ENCODE data around the gene CDH8. TPM values are rescaled to one million over a fixed set of nuclear protein-coding genes. Genes with fewer than 3 reads are reported as not detected.
"Not testable (repeated sequence)": the region's sequence is repeated elsewhere in the genome, so short reads cannot be mapped to it uniquely, and the experiment has no call there.

The CDH8 gene
- total RNA-seq, 4 donors from 2014 or later: 0.13 to 0.57 (median 0.24) TPM

DNA sequence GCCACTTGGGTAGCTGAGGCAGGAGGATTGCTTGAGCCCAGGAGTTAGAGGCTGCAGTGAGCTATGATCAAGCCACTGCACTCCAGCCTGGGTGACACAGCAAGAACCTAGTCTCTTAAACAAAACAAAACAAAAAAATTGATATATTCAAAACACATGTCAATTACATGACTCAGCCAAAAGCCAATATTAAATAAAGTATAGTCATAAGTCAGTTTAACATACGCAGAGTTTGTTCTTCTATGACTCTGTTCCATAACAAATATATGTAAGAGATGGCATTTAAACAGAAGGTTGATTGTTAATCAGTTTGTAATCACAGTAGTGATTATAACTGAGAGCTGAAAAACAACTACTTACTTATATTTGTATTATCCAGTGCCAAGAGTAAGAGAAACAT is 106.5 kb downstream of the CDH8 start:
- WGBS, 2 donors: 54 to 71% methylated on average over 1 of the region's 1 CpG
- intact Hi-C loops (cut with DNase I; ENCODE audit: low total_unique reads): no loop called here
- TF ChIP-seq POLR2A (IDR thresholded peaks at IDR 0.05) (no peak), CTCF (IDR thresholded peaks at IDR 0.05) (no peak)
- no peak overlapping the region for H3K4me3 ChIP-seq (ENCODE audit: low read depth, poor library complexity, severe bottlenecking)
- DNase-seq (ENCODE audit: low spot score in 2 of 2): no peak

GRCh38 chr16:61926766-61927165 is 109.5 kb downstream of the CDH8 start:
- TF ChIP-seq POLR2A (IDR thresholded peaks at IDR 0.05) (no peak), CTCF (IDR thresholded peaks at IDR 0.05) (no peak)
- no peak for DNase-seq (ENCODE audit: low spot score in 2 of 2)
- intact Hi-C loops (cut with DNase I; ENCODE audit: low total_unique reads): no loop called here
- no peak overlapping the region for H3K4me3 ChIP-seq (ENCODE audit: low read depth, poor library complexity, severe bottlenecking)
- WGBS, 2 donors: 63 to 67% methylated on average over 3 of the region's 3 CpGs

- no peak for DNase-seq (ENCODE audit: low spot score in 2 of 2)
- intact Hi-C loops (cut with DNase I; ENCODE audit: low total_unique reads): no loop called here
- TF ChIP-seq CTCF (IDR thresholded peaks at IDR 0.05) (no peak), POLR2A (IDR thresholded peaks at IDR 0.05) (no peak)
- no peak overlapping the region for H3K4me3 ChIP-seq (ENCODE audit: low read depth, poor library complexity, severe bottlenecking)
Measured at GRCh38 chr16:61923629-61924028, 112.6 kb downstream of the CDH8 start.

DNA sequence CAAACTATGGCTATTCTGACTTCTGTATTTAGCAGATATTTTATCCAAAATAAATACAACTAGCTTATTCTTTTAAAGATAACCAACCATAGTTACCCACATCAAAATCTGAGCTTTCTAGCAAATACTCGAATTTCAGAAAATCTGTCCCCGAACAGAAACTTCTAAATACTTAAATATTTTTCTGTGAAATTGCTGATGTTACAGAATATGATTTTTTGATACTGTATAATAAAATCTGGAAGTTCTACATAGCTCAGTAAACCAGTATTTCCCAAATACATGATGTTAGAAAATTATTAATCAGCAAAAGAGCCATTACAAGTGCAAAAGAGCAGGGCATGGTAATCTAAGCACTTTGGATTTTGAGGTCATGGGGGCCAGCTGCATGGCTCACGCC is 114.9 kb downstream of the CDH8 start:
- intact Hi-C loops (cut with DNase I; ENCODE audit: low total_unique reads): no loop called here
- 87 to 90% methylated on average over 3 of the region's 3 CpGs for WGBS, 2 donors
- H3K4me3 ChIP-seq (ENCODE audit: low read depth, poor library complexity, severe bottlenecking): no peak overlapping the region
- DNase-seq (ENCODE audit: low spot score in 2 of 2): no peak
- TF ChIP-seq CTCF (IDR thresholded peaks at IDR 0.05): no peak
- no peak for TF ChIP-seq POLR2A (IDR thresholded peaks at IDR 0.05)

DNA sequence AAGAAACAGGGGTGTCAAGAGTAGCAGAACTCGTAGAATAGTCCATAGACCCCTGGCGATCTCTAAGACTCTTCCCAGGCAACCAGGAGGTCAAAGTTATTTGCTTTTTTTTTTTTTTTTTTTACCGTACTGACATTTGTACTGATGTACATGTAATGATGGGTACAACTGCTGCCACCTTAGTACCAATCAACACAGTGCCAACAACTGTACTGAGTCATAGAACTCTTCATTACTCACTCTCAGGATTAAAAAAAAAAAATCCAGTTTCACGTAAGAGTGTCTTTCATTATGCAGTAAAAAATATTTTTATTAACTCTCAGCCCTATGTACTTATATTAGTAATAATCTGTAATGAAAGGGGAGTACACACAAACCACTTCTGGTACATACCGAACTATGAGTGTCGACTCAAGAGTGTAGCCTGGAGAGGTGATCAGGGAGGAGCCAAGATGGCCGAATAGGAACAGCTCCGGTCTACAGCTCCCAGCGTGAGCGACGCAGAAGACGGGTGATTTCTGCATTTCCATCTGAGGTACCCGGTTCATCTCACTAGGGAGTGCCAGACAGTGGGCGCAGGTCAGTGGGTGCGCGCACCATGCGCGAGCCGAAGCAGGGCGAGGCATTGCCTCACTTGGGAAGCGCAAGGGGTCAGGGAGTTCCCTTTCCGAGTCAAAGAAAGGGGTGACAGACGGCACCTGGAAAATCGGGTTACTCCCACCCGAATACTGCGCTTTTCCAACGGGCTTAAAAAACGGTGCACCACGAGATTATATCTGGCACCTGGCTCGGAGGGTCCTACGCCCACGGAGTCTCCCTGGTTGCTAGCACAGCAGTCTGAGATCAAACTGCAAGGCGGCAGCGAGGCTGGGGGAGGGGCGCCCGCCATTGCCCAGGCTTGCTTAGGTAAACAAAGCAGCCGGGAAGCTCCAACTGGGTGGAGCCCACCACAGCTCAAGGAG is 118.1 kb downstream of the CDH8 start:
- intact Hi-C loops (cut with DNase I; ENCODE audit: low total_unique reads); H3K4me3 ChIP-seq (ENCODE audit: low read depth, poor library complexity, severe bottlenecking); DNase-seq (ENCODE audit: low spot score in 2 of 2): not testable (repeated sequence)
- 76% methylated on average over 30 to 35 of the region's 37 CpGs for WGBS, 2 donors

GRCh38 chr16:61915569-61915968 is 120.7 kb downstream of the CDH8 start:
- H3K4me3 ChIP-seq (ENCODE audit: low read depth, poor library complexity, severe bottlenecking): no peak overlapping the region
- intact Hi-C loops (cut with DNase I; ENCODE audit: low total_unique reads): no loop called here
- DNase-seq (ENCODE audit: low spot score in 2 of 2): no peak
- WGBS, 2 donors: 89 to 91% methylated on average over 3 of the region's 3 CpGs
- no peak for TF ChIP-seq CTCF (IDR thresholded peaks at IDR 0.05)
- TF ChIP-seq POLR2A (IDR thresholded peaks at IDR 0.05): no peak
